OCI-M2 (cell line): ENCODE measurements around the gene TREX2.

Source experiments
- DNase-seq: peaks from one replicate; lab custom pipeline; 2025; ENCODE audit not compliant: unreplicated experiment; lab: John Stamatoyannopoulos, UW

Gene TREX2

DNA sequence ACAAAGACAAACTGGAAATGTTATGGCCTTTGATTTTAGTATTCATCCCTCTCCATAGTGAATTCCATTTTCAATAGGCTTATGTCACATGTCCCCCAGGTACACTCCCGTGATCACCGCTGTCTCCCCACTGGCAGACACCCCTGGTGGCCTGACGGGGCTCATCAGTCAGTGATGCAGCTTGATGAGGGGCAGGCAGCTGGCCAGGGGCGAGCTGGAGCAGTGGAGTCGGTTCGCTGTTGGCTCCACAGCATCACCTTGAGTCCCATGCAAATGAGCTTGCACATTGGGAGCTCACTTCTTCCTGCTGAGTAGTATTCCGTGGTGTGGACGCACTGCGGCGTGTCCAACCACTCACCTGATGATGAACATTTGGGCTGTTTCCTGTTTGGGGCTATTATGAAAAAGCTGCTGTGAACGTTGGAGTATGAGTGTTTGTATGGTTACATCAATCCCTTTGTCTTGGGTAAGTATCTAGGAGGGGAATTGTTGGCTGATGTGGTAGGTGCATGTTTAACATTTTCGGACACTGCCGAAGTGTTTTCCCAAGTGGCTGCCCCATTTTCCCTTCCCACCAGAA is 5.2 kb downstream of the TREX2 start:
- no peak for DNase-seq

- no peak for DNase-seq
Observed at GRCh38 chrX:153439977-153440376, 5.9 kb downstream of the TREX2 start.

DNA sequence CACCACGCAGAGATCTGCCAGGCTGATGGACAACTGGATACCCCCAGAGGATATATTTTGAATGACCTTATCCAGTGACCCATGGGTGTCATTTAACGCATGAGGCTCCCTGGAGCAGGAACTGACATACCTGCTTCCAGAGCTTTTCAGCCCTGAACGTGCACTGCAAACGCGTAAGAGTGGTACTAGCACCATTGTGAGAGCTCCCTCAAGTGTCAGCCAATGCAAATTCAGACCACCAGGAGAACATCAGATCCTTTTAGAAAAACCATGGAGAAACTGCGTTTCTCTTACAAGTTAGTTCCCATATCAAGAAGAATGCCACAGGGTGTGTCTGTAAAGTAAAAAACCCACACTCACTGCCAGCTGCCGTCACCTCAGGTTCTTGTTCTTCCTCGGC is 7.3 kb downstream of the TREX2 start:
- no peak for DNase-seq

DNA sequence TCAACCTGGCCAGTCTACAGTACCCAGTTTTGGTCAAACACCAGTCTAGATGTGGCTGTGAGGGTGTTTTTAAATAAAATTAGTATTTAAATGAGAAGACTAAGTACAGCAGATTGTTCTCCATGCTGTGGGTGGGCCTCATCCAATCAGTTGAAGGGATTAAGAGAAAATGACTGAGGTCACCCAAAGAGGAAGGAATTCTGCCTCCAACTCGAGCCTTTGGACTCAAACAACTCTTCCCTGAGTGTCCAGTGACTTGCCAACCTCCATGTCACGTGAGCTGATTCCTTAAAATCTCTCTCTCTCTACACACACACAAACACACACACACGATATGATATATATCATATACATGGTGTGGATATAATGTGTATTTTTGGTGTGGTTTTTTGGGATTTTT is 10.0 kb downstream of the TREX2 start:
- no peak for DNase-seq

DNA sequence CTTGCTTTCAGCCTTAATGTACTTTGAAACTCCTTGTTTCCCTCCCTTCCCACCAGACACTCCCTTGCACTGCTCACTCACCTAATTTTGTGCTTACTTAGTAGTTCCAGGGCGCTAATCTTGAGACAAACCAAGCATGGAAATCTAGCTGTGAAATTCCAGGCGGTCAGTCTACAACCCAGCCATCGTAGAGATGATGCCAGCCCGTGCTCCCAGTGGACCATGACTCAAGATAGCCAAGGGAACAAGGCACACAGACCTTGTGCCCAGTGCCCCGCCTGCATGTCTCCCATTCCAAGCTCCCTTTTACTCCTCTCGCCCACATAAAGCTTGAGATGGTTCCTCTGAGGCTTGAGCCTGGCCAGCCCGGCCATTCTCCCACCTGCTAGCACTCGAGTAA is 11.1 kb downstream of the TREX2 start:
- no peak for DNase-seq

DNA sequence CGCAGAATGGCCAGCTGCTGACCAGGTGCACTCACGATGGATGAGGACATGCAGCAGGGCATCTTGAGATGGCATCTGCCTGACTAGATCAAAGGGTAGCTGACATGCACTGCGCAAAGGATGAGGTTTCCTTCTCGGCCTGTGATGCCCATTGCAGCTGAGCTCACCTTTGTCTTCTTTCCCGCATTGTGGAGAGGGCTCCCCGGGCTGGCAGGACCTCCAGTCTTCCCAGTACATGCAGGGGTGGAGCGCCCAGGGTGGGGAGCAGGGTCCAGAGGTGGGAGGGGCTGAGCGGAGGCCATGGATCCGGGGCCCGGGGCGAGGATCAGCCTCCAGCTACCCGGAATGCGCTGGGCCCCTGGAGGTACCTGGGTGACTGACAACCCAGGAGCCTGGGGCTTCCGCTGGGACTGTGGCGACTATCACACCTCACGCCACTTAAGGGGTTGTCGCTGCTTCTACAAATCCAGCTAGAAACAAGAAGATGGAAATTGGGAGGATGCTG is 12.0 kb downstream of the TREX2 start:
- no peak for DNase-seq

GRCh38 chrX:153433161-153433680 is 12.6 kb downstream of the TREX2 start:
- DNase-seq: no peak

DNA sequence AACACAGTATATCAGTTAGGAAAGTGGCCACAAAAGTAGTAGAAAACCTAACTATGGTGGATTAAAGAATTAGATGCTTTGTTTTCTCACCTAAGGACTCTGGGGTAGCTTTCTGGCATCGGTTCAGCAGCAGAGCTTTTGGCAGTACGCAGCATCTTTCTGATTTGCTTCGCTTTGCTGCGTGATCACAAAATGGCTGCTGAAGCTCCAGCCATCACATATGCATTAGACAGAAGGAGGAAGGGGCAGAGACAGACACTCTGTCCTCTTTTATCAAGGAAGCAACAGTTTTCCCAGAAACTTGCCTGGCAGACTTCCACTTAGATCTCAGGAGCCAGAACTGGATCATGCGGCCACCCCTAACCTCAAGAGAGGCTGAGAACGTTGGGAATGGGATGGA is 15.1 kb downstream of the TREX2 start:
- no peak for DNase-seq

GRCh38 chrX:153426204-153426603 is 19.7 kb downstream of the TREX2 start:
- no peak for DNase-seq

GRCh38 chrX:153423652-153424051 is 22.2 kb downstream of the TREX2 start:
- no peak for DNase-seq

DNA sequence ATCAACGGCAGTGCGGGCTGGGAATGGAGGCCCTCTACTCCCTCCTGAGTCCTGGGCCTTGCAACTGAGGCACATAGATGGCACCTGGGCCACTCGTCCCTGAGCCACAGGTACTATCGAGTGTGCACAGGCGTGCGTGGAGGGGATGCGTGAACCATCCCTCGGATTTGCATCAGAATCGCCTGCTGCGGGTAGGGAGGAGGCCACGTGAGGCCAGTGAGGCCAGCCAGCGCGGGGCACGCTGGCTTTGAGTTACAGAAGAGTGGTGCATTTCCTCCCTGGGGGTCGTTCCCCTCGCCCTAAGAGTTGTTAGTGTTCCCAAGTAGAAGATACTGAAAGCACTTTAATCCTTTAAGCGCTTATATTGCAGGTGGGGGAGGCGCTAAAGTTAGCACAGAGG is 24.0 kb downstream of the TREX2 start:
- no peak for DNase-seq

DNA sequence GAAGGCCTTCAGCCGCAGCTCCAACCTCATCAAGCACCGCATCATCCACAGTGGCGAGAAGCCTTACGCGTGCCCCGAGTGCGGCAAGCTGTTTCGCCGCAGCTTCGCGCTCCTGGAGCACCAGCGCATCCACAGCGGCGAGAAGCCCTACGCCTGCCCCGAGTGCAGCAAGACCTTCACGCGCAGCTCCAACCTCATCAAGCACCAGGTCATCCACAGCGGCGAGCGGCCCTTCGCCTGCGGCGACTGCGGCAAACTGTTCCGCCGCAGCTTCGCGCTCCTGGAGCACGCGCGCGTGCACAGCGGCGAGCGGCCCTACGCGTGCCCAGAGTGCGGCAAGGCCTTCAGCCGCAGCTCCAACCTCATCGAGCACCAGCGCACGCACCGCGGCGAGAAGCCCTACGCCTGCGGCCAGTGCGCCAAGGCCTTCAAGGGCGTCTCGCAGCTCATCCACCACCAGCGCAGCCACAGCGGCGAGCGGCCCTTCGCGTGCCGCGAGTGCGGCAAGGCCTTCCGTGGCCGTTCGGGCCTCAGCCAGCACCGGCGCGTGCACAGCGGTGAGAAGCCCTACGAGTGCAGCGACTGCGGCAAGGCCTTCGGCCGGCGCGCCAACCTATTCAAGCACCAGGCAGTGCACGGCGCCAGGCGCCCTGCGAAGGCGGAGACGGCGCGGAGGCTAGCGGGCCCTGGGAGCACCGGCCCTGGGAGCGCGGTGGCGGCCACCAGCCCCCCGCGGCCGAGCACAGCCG is 24.8 kb downstream of the TREX2 start:
- DNase-seq: no peak

- DNase-seq: no peak
Observed at GRCh38 chrX:153417637-153418036, 28.2 kb downstream of the TREX2 start.

GRCh38 chrX:153416781-153417450 is 28.9 kb downstream of the TREX2 start:
- DNase-seq: no peak

DNA sequence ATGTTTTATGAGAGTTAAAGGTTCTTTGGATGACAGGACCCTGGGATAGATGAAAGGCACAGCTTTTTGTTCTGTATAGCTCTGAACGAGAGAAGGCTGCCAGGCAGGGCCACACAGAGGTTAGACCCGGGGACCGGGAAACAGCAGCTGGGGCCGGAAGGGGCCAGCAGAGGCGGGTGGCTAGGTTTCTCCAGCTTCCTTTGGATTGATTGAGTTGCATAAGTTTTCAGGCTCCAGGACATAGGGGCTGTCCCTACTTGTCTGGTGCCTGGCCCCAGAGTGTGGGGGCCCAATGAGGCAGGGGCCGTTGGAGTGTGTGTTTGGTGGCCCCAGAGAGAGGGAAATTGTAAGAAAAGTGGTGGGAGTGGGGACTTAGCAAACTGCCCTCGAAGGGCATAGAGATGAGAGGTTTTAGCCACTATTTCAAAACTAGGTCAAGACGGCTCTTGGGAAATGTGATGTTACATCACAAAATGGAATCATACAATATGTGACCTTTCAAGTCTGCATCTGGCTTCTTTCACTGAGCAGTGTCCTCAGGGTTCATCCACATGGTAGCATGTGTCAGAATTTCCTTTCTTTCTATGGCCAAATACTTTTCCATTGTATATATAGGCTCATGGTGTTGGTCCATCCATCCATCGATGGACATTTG is 30.9 kb downstream of the TREX2 start:
- no peak for DNase-seq

- no peak for DNase-seq
Observed at GRCh38 chrX:153413731-153414130, 32.1 kb downstream of the TREX2 start.

GRCh38 chrX:153412746-153413720 is 32.8 kb downstream of the TREX2 start:
- no peak for DNase-seq

DNA sequence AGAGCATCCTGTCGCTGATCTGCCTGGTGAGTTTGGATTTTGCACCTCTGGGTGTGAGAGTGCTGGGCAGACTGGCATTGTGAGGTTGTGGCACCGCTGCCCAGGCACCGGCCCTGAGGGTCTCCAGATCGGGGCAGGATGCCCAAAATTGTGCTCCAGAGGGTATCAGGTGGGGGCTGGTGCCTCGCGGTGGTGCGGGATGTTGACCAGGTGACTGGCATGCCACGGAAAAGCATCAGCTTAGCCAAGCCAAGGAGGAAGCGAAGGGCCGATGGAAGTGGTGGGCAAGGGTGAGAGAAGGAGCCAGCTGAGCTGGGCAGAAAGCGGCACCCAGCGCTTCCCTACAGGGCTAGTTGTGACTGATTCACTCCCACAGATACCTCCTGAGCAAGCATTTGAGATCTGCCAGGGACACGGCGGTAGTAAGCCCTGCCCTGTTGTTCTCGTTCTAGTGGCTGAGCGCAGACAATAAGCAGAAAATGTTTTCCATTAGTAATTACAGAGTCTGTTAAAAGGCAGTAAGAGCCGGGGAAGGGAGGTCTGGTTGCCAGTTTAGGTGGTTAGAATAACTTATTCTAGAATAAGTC is 33.8 kb downstream of the TREX2 start:
- no peak for DNase-seq

DNA sequence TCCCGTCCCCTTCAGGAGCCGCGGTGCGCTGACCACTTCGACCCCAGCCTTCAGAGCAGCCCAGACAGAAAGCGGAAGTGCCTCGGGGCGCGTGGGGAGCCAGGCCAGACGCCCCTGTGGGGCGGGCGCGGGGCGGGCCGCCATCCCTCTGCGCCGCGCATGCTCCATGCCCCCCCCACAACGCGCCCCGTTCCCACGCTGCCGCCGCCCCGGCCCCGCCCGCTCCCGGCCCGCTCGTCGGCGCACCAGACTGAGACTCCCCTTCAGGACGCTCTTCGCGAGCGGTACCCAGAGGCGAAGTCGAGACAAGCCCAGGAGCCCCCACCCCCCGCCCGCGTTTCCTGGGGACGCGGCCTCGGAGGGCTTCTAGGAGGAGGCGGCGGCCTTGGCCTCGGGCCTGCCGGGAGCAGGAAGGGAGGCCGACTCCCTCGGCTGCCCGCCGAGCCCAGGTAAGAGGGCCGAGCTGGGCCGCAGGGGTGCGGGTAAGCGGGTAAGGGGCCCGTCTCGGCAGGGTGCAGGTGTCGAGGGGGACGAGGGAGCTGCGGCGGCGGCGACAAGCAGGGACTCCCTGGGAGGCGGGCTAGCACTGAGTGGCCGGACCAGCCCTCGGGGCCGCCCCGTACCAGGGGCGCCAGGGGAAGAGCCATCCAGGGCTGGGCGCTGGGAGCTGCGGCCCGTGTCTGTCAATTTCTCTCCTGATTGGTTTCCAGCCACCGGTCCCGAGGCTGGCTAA is 34.4 kb downstream of the TREX2 start, which contains the start of gene ZFP92:
TSS of gene ZFP92 (plus strand) at position 218 of the 733 bp plus-strand sequence. CDS start 6,851 bp downstream, outside the sequence.
- DNase-seq: no peak
